ENCODE results near the gene TAB2.

- no peak for TF ChIP-seq REST (IDR thresholded peaks at IDR 0.05)
- no peak for TF ChIP-seq CTCF (IDR thresholded peaks at IDR 0.05)
- no peak for TF ChIP-seq HMGXB4 (CRISPR knock-in tag; IDR thresholded peaks at IDR 0.05; ENCODE audit: borderline replicate concordance)
- no peak for TF ChIP-seq POLR2A (IDR thresholded peaks at IDR 0.05; ENCODE audit: low read length)
- TF ChIP-seq RAD21 (conservative IDR thresholded peaks at IDR 0.05 in 1 of 2, IDR thresholded peaks at IDR 0.05 in 1 of 2) = no peak
- no peak for TF ChIP-seq PBX3 (IDR thresholded peaks at IDR 0.05)
- no peak for TF ChIP-seq ELK1 (IDR thresholded peaks at IDR 0.05; ENCODE audit: low read depth, low read length)
Observed at GRCh38 chr6:149425754-149426153, 108.2 kb downstream of the TAB2 start.
